HG03378 (cell line): Measurements from ENCODE around the gene TSPAN19.

Experiments used
- ATAC-seq: cut with Tn5 transposase; IDR thresholded peaks from one replicate; pipeline ENCODE4 v1.9.1; 2021; ENCODE audit warnings: mild to moderate bottlenecking, moderate library complexity; ENCODE audit not compliant: unreplicated experiment

Gene TSPAN19

DNA sequence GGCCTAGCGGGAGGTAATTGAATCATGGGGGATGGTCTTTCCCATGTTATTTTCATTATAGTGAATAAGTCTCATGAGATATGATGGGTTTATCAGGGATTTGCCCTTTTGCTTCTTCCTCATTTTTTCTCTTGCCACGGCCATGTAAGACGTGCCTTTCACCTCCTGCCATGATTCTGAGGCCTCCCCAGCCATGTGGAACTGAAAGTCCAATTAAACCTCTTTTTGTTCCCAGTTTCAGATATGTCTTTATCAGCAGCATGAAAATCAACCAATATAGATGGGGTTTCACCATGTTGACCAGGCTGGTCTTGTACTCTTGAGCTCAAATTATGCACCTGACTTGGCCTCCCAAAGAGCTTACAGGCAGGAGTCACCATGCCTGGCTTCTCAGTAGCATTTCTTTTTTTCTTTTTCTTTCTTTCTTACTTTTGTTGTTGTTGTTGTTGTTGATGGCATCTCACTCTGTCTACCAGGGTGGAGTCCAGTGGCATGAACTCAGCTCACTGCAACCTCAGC is 33.2 kb downstream of the TSPAN19 start:
- no peak for ATAC-seq

DNA sequence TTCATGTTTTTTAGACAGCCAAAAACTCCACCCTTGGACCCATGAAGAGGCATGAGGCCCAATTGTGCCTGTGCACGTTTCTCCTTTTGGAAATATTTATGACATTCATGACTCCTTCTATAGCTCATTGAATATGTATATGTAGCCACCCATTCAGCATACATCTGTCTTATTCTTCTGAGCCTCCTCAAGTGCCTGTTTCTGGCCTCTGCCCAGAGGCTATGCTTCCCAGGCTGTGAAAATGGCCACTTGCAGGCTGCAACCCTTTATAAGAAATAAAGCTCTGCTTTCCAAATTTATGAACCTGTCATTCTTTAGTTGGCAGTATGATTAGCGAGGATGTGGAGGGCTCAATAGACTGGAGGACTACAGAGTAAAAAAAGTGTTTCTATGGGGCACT is 35.3 kb downstream of the TSPAN19 start:
- no peak for ATAC-seq

DNA sequence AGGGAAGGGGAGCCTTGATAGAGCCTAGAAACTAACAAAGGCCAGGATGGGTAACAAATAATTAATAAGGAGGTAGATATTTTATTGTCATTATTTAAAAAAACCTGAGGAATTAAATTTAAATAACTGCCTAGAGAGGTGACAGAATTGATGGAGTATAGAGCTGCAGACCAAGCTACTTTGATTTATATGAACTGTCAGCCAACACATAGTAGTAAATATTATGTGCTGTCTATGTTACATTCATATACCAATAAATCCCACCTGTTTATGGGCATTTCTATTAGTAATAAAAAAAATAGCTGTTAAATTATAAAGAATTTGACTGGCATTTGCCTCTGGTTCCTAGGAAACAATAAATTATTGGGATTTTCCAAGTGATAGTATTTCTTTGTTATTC is 37.7 kb downstream of the TSPAN19 start:
- ATAC-seq, result no peak

DNA sequence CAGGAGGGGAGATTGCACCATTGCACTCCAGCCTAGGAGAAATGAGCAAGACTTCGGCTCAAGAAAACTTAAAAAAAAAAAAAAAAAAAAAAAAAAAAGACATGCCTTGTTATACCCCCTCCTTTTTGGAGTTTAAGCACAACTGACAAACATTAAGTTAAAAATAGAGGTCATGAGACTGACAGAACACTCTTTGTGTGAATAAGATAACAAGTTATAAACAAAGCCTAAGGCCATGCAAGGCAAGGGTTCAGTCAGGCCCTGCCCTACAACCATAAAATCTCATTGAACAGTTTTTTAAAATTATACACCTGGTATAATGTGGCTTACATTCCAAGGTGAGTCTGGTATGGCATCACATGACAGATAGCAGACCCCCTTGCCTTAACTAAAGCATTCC is 39.3 kb downstream of the TSPAN19 start:
- ATAC-seq, result no peak

DNA sequence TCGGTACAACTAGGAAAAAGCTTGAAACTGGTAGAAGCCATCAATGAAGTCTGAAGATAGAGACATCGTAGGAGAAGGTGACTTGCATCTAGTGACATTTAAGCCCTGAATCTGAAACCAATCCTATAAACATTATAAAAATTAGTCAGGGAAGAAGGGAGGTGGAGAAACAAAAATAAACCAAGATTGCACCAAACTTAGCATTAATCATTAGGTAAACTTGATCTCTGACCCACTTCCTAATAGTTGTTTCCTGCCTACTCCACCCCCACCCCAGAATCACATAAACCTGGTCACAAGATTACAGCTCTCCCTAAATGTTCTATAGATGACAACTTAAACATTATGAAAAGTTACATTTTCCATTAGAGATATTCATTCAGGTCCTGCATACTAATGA is 40.4 kb downstream of the TSPAN19 start:
- no peak for ATAC-seq

DNA sequence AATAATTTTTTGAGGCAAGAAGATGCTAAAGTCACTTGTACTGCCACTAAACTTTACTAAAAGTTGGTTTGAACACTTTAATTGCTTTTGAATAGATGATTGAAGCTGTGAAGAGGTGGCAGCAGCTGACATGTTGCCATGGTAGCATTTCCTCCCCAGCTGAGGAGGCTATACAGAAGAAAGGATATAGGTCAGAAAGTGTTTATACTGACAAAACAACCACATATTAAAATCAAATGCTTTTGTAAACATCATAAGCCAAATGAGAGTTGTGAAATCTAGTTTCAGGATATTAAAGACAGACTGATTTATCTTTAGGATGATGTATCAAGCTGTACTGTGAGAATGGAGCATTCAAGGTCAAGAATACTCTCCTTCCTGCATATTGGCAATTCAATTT is 41.7 kb downstream of the TSPAN19 start:
- no peak for ATAC-seq

DNA sequence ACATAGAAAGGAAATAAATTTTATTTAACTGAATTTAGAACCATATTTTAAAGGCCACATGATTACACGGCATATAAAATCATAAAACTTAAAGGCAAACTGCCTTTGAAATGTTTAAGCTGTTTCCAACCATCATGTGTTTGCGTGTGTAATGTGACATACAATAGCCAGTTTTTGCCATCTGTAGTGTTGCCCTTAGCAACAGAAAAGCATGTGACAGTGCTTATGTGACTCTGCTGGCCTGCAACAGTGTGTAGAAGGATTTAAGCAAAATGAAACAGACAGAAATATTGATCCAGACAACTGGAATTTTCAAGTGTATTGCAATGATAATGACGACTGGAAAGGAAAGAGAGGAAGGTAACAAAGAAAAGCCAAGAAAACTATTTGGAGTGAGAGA is 49.5 kb downstream of the TSPAN19 start:
- no peak for ATAC-seq

DNA sequence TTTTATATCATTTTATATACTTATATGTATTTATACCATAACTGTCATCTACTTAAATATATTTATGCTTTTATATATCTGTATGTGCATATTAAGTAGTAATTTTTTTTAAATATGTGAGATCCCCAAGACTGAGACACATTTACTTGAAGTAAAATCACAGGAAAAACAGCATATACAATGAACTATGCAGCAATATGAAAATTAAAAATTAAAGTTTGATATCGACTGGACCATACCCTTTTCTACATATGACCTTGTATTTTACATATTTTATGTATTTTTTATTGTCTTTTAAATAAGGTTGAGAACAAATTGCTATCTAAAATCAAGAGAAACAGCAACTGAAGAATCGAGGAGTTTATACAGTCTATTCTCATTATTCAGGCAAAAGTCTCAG is 50.0 kb downstream of the TSPAN19 start:
- ATAC-seq, result no peak

DNA sequence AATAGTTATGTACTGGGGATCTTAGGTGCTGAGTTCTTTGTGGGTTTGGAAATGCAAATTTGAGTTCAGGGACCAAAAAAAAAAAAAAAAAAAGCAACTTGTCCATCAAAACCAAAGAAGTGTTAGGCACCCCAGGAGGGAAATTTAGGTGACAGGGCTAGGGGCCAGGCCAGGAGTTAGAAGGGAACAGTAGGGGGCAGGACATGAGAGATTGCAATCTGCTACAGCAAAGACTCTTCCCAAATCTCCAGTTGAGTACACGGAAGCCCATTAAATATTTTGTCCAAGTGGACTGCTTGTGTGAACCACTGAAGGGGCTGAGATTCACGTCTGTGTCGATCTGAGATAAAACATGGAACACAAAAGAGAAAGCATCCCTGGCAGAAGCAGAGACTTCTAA is 52.8 kb downstream of the TSPAN19 start:
- no peak for ATAC-seq

DNA sequence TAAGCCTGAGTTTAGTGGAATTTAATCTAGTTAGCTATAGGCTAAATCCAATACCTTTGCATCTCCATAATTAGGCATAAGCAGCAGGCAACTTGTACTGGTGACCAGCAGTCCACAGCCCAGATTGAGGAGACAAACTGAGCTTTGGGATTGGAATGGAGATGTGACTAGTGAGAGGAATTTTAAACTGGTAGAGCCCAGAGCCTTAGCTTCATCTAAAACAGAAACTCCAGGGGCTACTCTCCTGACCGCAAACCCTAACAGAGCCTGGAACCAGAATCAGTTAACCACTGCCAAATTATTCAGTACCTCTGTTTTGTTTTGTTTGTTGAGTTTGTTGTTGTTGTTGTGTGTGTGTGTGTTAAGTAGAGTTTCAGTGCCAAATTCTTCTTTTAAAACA is 53.2 kb downstream of the TSPAN19 start:
- no peak for ATAC-seq

DNA sequence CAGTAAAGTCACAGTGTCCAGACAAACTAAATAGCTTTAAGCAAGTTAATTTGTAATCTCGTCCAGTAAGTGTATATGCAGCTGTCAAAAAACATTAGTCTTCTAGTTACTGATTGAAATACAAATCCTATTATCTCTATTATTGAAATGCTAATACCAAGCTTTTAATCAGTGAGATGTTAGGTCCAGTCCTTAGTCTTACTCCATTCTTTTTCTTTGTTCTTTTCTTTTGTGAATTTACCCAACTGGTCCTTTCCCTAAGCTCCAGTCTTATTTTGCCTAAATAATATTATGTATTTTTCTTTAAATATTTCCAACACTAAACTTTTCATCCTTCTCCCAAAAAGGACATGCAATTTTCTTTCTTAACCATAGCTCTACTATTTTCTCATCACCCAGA is 57.2 kb downstream of the TSPAN19 start:
- no peak for ATAC-seq

DNA sequence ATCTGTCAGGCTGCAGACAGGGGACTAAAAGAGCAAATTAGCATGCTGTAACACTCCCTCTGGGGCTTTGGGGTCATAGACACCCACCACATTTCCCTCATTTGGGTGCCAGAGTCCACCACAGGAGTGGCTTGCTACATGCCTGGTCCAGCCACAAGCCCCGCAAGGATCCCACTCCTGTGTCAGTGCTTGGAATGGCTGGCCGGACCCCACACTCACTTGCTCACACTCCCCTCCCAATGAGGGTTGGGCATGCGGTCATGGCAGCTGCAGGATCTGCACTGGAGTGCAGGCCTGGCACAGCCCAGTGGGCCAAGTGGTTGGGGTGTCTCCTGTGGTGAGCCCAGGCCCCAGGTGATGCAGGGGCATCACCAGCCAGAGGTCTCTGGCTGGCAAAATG is 59.9 kb downstream of the TSPAN19 start:
- ATAC-seq, result no peak

DNA sequence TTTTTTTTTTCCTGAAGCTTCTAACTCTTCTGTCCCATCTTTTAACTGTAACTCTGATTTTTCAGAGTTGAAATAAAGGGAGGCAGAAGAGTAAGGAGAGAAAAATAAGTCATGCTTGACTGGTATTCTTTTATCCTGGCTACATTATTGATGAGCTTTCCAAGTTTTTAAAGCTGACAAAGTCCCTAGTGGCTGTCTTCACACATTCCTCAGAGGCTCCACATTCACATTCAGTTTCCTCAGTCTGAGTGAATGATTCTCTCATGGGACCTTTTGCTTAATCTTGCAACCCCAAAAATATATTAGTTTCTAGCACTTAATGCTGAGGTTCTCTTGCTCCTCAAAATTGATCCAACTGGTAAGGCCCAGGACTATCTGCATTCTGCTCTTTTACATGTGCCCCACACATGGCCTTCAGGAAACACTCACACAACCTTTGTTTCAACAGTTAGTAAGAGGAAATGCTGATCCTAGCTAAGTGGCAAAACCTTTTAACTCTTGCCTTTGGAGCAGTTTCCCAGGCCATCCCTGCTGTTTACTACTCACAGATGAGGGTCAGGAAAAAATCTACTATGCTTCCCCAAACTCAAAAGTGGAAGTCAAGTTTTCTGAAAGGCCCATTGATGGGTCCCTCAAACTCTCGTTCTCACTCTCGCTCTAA is 61.8 kb downstream of the TSPAN19 start:
- no peak for ATAC-seq

DNA sequence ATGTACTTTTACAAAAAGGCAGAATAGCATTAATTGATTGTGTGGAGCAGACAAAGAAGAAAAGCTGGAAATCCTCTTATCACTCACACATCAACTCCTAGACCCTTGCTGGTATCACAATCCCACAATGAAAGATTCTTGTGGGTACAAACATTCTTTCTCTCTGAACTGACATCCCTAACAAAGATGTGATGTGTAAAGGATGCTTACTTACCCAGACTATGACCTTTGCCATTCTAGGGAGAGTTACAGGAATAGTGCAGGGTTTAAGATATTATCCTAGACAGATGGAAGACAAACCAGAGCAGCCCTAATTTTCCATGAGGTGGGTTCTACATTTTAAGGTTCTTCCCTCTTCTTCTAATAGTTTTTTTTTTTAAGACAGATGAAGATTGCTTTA is 63.1 kb downstream of the TSPAN19 start:
- no peak for ATAC-seq

DNA sequence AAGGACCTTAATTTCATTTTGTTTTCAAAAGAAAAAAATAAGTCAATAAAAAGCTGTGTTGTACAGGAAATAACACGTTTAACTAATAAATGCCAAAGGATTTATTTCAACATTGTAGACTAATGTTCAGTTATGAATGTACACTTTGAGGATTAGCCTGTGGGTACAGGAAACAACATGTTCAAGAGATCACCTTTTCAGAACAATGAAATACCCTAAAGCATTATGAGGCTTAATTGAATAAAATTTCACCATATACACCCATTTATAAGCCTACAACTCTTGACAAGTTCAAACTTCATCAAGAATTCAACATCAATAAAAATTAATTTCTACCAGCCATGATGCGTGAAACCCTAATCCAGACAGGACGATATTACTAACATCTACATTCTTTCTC is 66.9 kb downstream of the TSPAN19 start:
- no peak for ATAC-seq
